HepG2 (cell line): ENCODE results near the gene GFER. TPM values are rescaled to one million over a fixed set of nuclear protein-coding genes. Genes with fewer than 3 reads are reported as not detected.

Experiments
- DBP ChIP-seq: sonication (generic); formaldehyde crosslinking; IDR thresholded peaks from 2 replicates; pipeline ENCODE4 v1.4.0; 2020; ENCODE audit warnings: missing genetic modification reagents; ENCODE audit errors: not compliant biosample characterization
- DR1 ChIP-seq: sonication (generic); formaldehyde crosslinking; IDR thresholded peaks from 2 replicates; pipeline ENCODE4 v1.8.0; 2021; ENCODE audit warnings: mild to moderate bottlenecking, missing genetic modification reagents, inconsistent platforms
- MXD1 ChIP-seq: sonication (generic); formaldehyde crosslinking; IDR thresholded peaks from 2 replicates; pipeline ENCODE4 v1.4.0; 2020; ENCODE audit warnings: mild to moderate bottlenecking, missing genetic modification reagents
- NR2F6 ChIP-seq, 2 experiments: IDR thresholded peaks; 2 replicates each; pipeline ENCODE4 v1.6.1; 2016; ENCODE audit warnings: antibody characterized with exemption in 1 of 2, mild to moderate bottlenecking in 1 of 2
- PHF21A ChIP-seq: sonication (generic); formaldehyde crosslinking; IDR thresholded peaks from 2 replicates; pipeline ENCODE4 v1.5.0; 2020; ENCODE audit warnings: mild to moderate bottlenecking, missing genetic modification reagents
- SALL2 ChIP-seq: sonication (generic); formaldehyde crosslinking; IDR thresholded peaks from 2 replicates; pipeline ENCODE4 v1.8.1; 2023; ENCODE audit warnings: mild to moderate bottlenecking, missing genetic modification reagents, inconsistent platforms
- SETDB1 ChIP-seq: sonication (generic); formaldehyde crosslinking; IDR thresholded peaks from 2 replicates; pipeline ENCODE4 v1.5.1; 2020; ENCODE audit warnings: missing genetic modification reagents, mild to moderate bottlenecking, borderline replicate concordance
- TAF1 ChIP-seq: sonication (generic); formaldehyde crosslinking; IDR thresholded peaks from 2 replicates; pipeline ENCODE4 v1.4.0; 2020; ENCODE audit warnings: missing genetic modification reagents
- TCF7 ChIP-seq: sonication (generic); IDR thresholded peaks from 2 replicates; pipeline ENCODE4 v1.6.1; 2016; ENCODE audit warnings: antibody characterized with exemption, low read depth
- ZNF232 ChIP-seq: sonication (generic); formaldehyde crosslinking; IDR thresholded peaks from 2 replicates; pipeline ENCODE4 v1.4.0; 2020; ENCODE audit warnings: missing genetic modification reagents, borderline replicate concordance
- ZNF280B ChIP-seq: sonication (generic); formaldehyde crosslinking; IDR thresholded peaks from 2 replicates; pipeline ENCODE4 v1.5.0; 2020; ENCODE audit warnings: missing genetic modification reagents, mild to moderate bottlenecking, borderline replicate concordance
- ZNF362 ChIP-seq: sonication (generic); formaldehyde crosslinking; IDR thresholded peaks from 2 replicates; pipeline ENCODE4 v1.4.0; 2020; ENCODE audit warnings: missing genetic modification reagents, mild to moderate bottlenecking, borderline replicate concordance
- ZNF430 ChIP-seq: sonication (generic); formaldehyde crosslinking; IDR thresholded peaks from 2 replicates; pipeline ENCODE4 v1.9.0; 2021; ENCODE audit warnings: mild to moderate bottlenecking, missing genetic modification reagents
- ZNF557 ChIP-seq: sonication (generic); formaldehyde crosslinking; IDR thresholded peaks from 2 replicates; pipeline ENCODE4 v1.4.0; 2020; ENCODE audit warnings: missing genetic modification reagents
- ZNF614 ChIP-seq: IDR thresholded peaks from 2 replicates; pipeline ENCODE4 v1.6.1; 2018; ENCODE audit warnings: missing biosample characterization, missing genetic modification reagents, inconsistent platforms, borderline replicate concordance
- ZNF639 ChIP-seq: conservative IDR thresholded peaks from 2 replicates; pipeline ENCODE4 v1.6.1; 2018; ENCODE audit warnings: missing genetic modification reagents
- ZSCAN9 ChIP-seq: IDR thresholded peaks from 2 replicates; pipeline ENCODE4 v1.6.1; 2016; ENCODE audit warnings: borderline replicate concordance
- polyA plus RNA-seq, 8 experiments: library from polyadenylated mRNA; depleted of rRNA in 3 of 8; stranded (reverse) in 7 of 8; unstranded in 1 of 8; fragments of >200 nt; fragmentation: Illumina TruSeq in 4 of 8; extraction: Trizol in 4 of 8; gene quantifications; 2 replicates each; pipeline versions ENCODE4 v1.2.1 to v1.2.3, GENCODE V29; 2011 to 2016; ENCODE audit warnings: low read depth in 4 of 8, missing spikeins in 1 of 8, mixed read lengths in 1 of 8; ENCODE audit not compliant: insufficient read depth in 1 of 8
- total RNA-seq, 5 experiments: library from RNA; depleted of rRNA; stranded (reverse); fragments of >200 nt; fragmentation: Illumina TruSeq; extraction: Trizol; gene quantifications; 2 replicates each; pipeline ENCODE4 v1.2.3, GENCODE V29; 2016; ENCODE audit warnings: low read depth in 1 of 5

The GFER gene
- total and polyA plus RNA-seq, 2 of the 13 experiments (the other 11 are each of a cell fraction or from before 2014, with no cell fraction given) = 28.6 to 71.7 TPM

- peak; percentile 7; the same call in 1 of the 2 replicates for TF ChIP-seq ZNF362 (CRISPR knock-in tag)
- peak; percentile 96 for TF ChIP-seq DR1 (CRISPR knock-in tag)
- no peak for TF ChIP-seq TCF7
- TF ChIP-seq ZNF639 (CRISPR knock-in tag) = 0 out of 2 replicates have a peak, but pooled peaks have one; percentile 43
- no peak for TF ChIP-seq SETDB1 (CRISPR knock-in tag)
- TF ChIP-seq ZNF614 (CRISPR knock-in tag) = peak; percentile 81; the same call in 1 of the 2 replicates
- TF ChIP-seq SALL2 (CRISPR knock-in tag) = peak; percentile 74; the same call in 1 of the 2 replicates
- no peak for TF ChIP-seq DBP (CRISPR knock-in tag)
- peak; percentile 61; the same call in 1 of the 2 replicates for TF ChIP-seq ZNF280B (CRISPR knock-in tag)
- no peak; the same call in 1 of the 2 replicates for TF ChIP-seq ZNF430
- peak; percentile 30; the same call in 1 of the 2 replicates for TF ChIP-seq ZNF232 (CRISPR knock-in tag)
- peak; percentile 60; the same call in 1 of the 2 replicates for TF ChIP-seq MXD1 (CRISPR knock-in tag)
- TF ChIP-seq ZNF557 (CRISPR knock-in tag) = peak; percentile 57; the same call in 1 of the 2 replicates
- no peak for TF ChIP-seq ZSCAN9 (CRISPR knock-in tag)
- TF ChIP-seq NR2F6 (IDR thresholded peaks at IDR 0.05) = no peak
- peak; percentile 44; the same call in 1 of the 2 replicates for TF ChIP-seq NR2F6 (CRISPR knock-in tag; IDR thresholded peaks at IDR 0.05)
- TF ChIP-seq PHF21A (CRISPR knock-in tag) = peak; percentile 70
- peak; percentile 97 for TF ChIP-seq TAF1 (CRISPR knock-in tag)
These were observed 19.2 kb upstream of the GFER start, which contains the start of gene RPS2 (continued) for GRCh38 chr16:1964506-1965395.
